ENCODE results near the gene FAM149B1. TPM values are rescaled to one million over a fixed set of nuclear protein-coding genes. Genes with fewer than 3 reads are reported as not detected.
A peak's percentile ranks its signal among the peaks of the same experiment; 100 is the strongest.

FAM149B1 gene
- total RNA-seq, 1 donor, result 33.7 TPM

- Histone ChIP-seq H3K4me1 (ENCODE audit: insufficient read depth, low read length) (no peaks in the 10 kb centered on the region), H3K9me3 (ENCODE audit: low read depth, low read length) (no peaks in the 10 kb centered on the region), H3K36me3 (ENCODE audit: insufficient read depth, low read length) (peaks cover 5% of the 10 kb centered on the region), H3K4me3 (ENCODE audit: insufficient read depth, low read length) (no peak overlapping the region), H2AFZ (ENCODE audit: low read length) (no peak overlapping the region), H4K20me1 (ENCODE audit: insufficient read depth, low read length) (no peaks in the 10 kb centered on the region), H3K4me2 (ENCODE audit: insufficient read depth, low read length) (no peak overlapping the region), H3K27ac (ENCODE audit: low read depth, low read length) (no peak overlapping the region), H3K79me2 (ENCODE audit: insufficient read depth, low read length) (no peaks in the 10 kb centered on the region), H3K27me3 (ENCODE audit: insufficient read depth, low read length) (no peaks in the 10 kb centered on the region)
- DNase-seq (ENCODE audit: insufficient read length, low spot score, missing footprints), result no peak
- TF ChIP-seq CTCF (IDR thresholded peaks at IDR 0.05; ENCODE audit: extremely low read depth, low read depth, low read length), result no peak
Measured at GRCh38 chr10:73205890-73206289, 38.0 kb downstream of the FAM149B1 start.

- Histone ChIP-seq H4K20me1 (ENCODE audit: insufficient read depth, low read length) (no peaks in the 10 kb centered on the region), H3K27me3 (ENCODE audit: insufficient read depth, low read length) (no peaks in the 10 kb centered on the region), H2AFZ (ENCODE audit: low read length) (no peak overlapping the region), H3K4me1 (ENCODE audit: insufficient read depth, low read length) (no peaks in the 10 kb centered on the region), H3K4me2 (ENCODE audit: insufficient read depth, low read length) (no peak overlapping the region), H3K4me3 (ENCODE audit: insufficient read depth, low read length) (no peak overlapping the region), H3K27ac (ENCODE audit: low read depth, low read length) (no peak overlapping the region), H3K9me3 (ENCODE audit: low read depth, low read length) (no peaks in the 10 kb centered on the region), H3K79me2 (ENCODE audit: insufficient read depth, low read length) (no peaks in the 10 kb centered on the region), H3K36me3 (ENCODE audit: insufficient read depth, low read length) (peaks cover 4% of the 10 kb centered on the region)
- no peak for TF ChIP-seq CTCF (IDR thresholded peaks at IDR 0.05; ENCODE audit: extremely low read depth, low read depth, low read length)
- DNase-seq (ENCODE audit: insufficient read length, low spot score, missing footprints), result no peak
Measured at GRCh38 chr10:73206385-73206784, 38.5 kb downstream of the FAM149B1 start.

- H3K79me2 ChIP-seq (ENCODE audit: insufficient read depth, low read length), result no peaks in the 10 kb centered on the region
- H4K20me1 ChIP-seq (ENCODE audit: insufficient read depth, low read length), result no peaks in the 10 kb centered on the region
- H3K9me3 ChIP-seq (ENCODE audit: low read depth, low read length), result no peaks in the 10 kb centered on the region
- DNase-seq (ENCODE audit: insufficient read length, low spot score, missing footprints), result no peak
- TF ChIP-seq CTCF (IDR thresholded peaks at IDR 0.05; ENCODE audit: extremely low read depth, low read depth, low read length), result no peak
- no peaks in the 10 kb centered on the region for H3K4me1 ChIP-seq (ENCODE audit: insufficient read depth, low read length)
- H2AFZ ChIP-seq (ENCODE audit: low read length), result no peak overlapping the region
- H3K36me3 ChIP-seq (ENCODE audit: insufficient read depth, low read length), result peaks cover 4% of the 10 kb centered on the region
- no peak overlapping the region for H3K4me3 ChIP-seq (ENCODE audit: insufficient read depth, low read length)
- no peaks in the 10 kb centered on the region for H3K27me3 ChIP-seq (ENCODE audit: insufficient read depth, low read length)
- H3K4me2 ChIP-seq (ENCODE audit: insufficient read depth, low read length), result no peak overlapping the region
- no peak overlapping the region for H3K27ac ChIP-seq (ENCODE audit: low read depth, low read length)
Measured at GRCh38 chr10:73207883-73208282, 40.0 kb downstream of the FAM149B1 start.

- no peaks in the 10 kb centered on the region for H3K27me3 ChIP-seq (ENCODE audit: insufficient read depth, low read length)
- no peak overlapping the region for H3K27ac ChIP-seq (ENCODE audit: low read depth, low read length)
Measured at GRCh38 chr10:73209705-73210104, 41.8 kb downstream of the FAM149B1 start.

More at GRCh38 chr10:73209705-73210104, 41.8 kb downstream of the FAM149B1 start:
- Histone ChIP-seq H3K9me3 (ENCODE audit: low read depth, low read length) (no peaks in the 10 kb centered on the region), H3K79me2 (ENCODE audit: insufficient read depth, low read length) (no peaks in the 10 kb centered on the region), H3K36me3 (ENCODE audit: insufficient read depth, low read length) (peaks cover 4% of the 10 kb centered on the region), H3K4me3 (ENCODE audit: insufficient read depth, low read length) (no peak overlapping the region), H2AFZ (ENCODE audit: low read length) (no peak overlapping the region), H3K4me2 (ENCODE audit: insufficient read depth, low read length) (no peak overlapping the region), H3K4me1 (ENCODE audit: insufficient read depth, low read length) (no peaks in the 10 kb centered on the region), H4K20me1 (ENCODE audit: insufficient read depth, low read length) (no peaks in the 10 kb centered on the region)
- no peak for TF ChIP-seq CTCF (IDR thresholded peaks at IDR 0.05; ENCODE audit: extremely low read depth, low read depth, low read length)
- peak; percentile 37 for DNase-seq (ENCODE audit: insufficient read length, low spot score, missing footprints)

Measured in osteoblast (primary cell).